ENCODE results near the gene SLC4A1. TPM values are rescaled to one million over a fixed set of nuclear protein-coding genes. Genes with fewer than 3 reads are reported as not detected.

Gene SLC4A1
- total RNA-seq, 1 donor from 2014 or later, result not detected

- no peak overlapping the region for H3K4me3 ChIP-seq (ENCODE audit: low read depth, low read length)
- FAIRE-seq (no peak), DNase-seq (ENCODE audit: low read depth) (no peak)
- no peaks in the 10 kb centered on the region for H3K36me3 ChIP-seq (ENCODE audit: control insufficient read depth, insufficient read depth, low read length)
- no peak for TF ChIP-seq CTCF (IDR thresholded peaks at IDR 0.05; ENCODE audit: insufficient read depth, low read length, severe bottlenecking)
- H3K27me3 ChIP-seq (ENCODE audit: control insufficient read depth, insufficient read depth, low read length), result peaks cover 5% of the 10 kb centered on the region
Observed at GRCh38 chr17:44267165-44267455, 825 bp downstream of the SLC4A1 start.

- FAIRE-seq (peak; percentile 60), DNase-seq (ENCODE audit: low read depth) (no peak)
- H3K36me3 ChIP-seq (ENCODE audit: control insufficient read depth, insufficient read depth, low read length), result no peaks in the 10 kb centered on the region
- peaks cover 5% of the 10 kb centered on the region for H3K27me3 ChIP-seq (ENCODE audit: control insufficient read depth, insufficient read depth, low read length)
- no peak overlapping the region for H3K4me3 ChIP-seq (ENCODE audit: low read depth, low read length)
- TF ChIP-seq CTCF (IDR thresholded peaks at IDR 0.05; ENCODE audit: insufficient read depth, low read length, severe bottlenecking), result no peak
Observed at GRCh38 chr17:44266402-44267164, 1.4 kb downstream of the SLC4A1 start.

- DNase-seq (ENCODE audit: low read depth), result no peak
- no peak for TF ChIP-seq CTCF (IDR thresholded peaks at IDR 0.05; ENCODE audit: insufficient read depth, low read length, severe bottlenecking)
- no peak for FAIRE-seq
- no peak overlapping the region for H3K4me3 ChIP-seq (ENCODE audit: low read depth, low read length)
- peaks cover 3% of the 10 kb centered on the region for H3K27me3 ChIP-seq (ENCODE audit: control insufficient read depth, insufficient read depth, low read length)
- H3K36me3 ChIP-seq (ENCODE audit: control insufficient read depth, insufficient read depth, low read length), result no peaks in the 10 kb centered on the region
Observed at GRCh38 chr17:44263345-44263902, 4.5 kb downstream of the SLC4A1 start.

GRCh38 chr17:44262654-44263225, 5.2 kb downstream of the SLC4A1 start:
- Histone ChIP-seq H3K36me3 (ENCODE audit: control insufficient read depth, insufficient read depth, low read length) (no peaks in the 10 kb centered on the region), H3K27me3 (ENCODE audit: control insufficient read depth, insufficient read depth, low read length) (peaks cover 3% of the 10 kb centered on the region), H3K4me3 (ENCODE audit: low read depth, low read length) (no peak overlapping the region)
- no peak for DNase-seq (ENCODE audit: low read depth)
- TF ChIP-seq CTCF (IDR thresholded peaks at IDR 0.05; ENCODE audit: insufficient read depth, low read length, severe bottlenecking), result no peak
- no peak for FAIRE-seq

- Histone ChIP-seq H3K27me3 (ENCODE audit: control insufficient read depth, insufficient read depth, low read length) (peaks cover 2% of the 10 kb centered on the region), H3K4me3 (ENCODE audit: low read depth, low read length) (no peak overlapping the region), H3K36me3 (ENCODE audit: control insufficient read depth, insufficient read depth, low read length) (no peaks in the 10 kb centered on the region)
- TF ChIP-seq CTCF (IDR thresholded peaks at IDR 0.05; ENCODE audit: insufficient read depth, low read length, severe bottlenecking), result no peak
- DNase-seq (ENCODE audit: low read depth) (no peak), FAIRE-seq (no peak)
Observed at GRCh38 chr17:44260296-44260695, 7.6 kb downstream of the SLC4A1 start.

Data from bronchial epithelial cell (primary cell).